Measurements from ENCODE around the gene DMRT2. TPM values are rescaled to one million over a fixed set of nuclear protein-coding genes. Genes with fewer than 3 reads are reported as not detected.
A peak's percentile ranks its signal among the peaks of the same experiment; 100 is the strongest.

The DMRT2 gene
- total RNA-seq, 4 donors from 2014 or later: 3.1 to 11.7 (median 6.4) TPM

- Histone ChIP-seq H3K4me3 (no peak overlapping the region), H3K27ac (no peak overlapping the region), H3K27me3 (peaks cover 0 to 40% of the 10 kb centered on the region in 2 donors), H3K4me1 (no peaks in the 10 kb centered on the region), H3K9me3 (no peaks in the 10 kb centered on the region), H3K36me3 (no peaks in the 10 kb centered on the region)
- no peak for DNase-seq (ENCODE audit: low spot score in 2 of 2)
- TF ChIP-seq POLR2A (IDR thresholded peaks at IDR 0.05) (no peak), EP300 (IDR thresholded peaks at IDR 0.05) (no peak)
- TF ChIP-seq, protein P1, sequence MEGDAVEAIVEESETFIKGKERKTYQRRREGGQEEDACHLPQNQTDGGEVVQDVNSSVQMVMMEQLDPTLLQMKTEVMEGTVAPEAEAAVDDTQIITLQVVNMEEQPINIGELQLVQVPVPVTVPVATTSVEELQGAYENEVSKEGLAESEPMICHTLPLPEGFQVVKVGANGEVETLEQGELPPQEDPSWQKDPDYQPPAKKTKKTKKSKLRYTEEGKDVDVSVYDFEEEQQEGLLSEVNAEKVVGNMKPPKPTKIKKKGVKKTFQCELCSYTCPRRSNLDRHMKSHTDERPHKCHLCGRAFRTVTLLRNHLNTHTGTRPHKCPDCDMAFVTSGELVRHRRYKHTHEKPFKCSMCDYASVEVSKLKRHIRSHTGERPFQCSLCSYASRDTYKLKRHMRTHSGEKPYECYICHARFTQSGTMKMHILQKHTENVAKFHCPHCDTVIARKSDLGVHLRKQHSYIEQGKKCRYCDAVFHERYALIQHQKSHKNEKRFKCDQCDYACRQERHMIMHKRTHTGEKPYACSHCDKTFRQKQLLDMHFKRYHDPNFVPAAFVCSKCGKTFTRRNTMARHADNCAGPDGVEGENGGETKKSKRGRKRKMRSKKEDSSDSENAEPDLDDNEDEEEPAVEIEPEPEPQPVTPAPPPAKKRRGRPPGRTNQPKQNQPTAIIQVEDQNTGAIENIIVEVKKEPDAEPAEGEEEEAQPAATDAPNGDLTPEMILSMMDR (IDR thresholded peaks at IDR 0.05): no peak
- 64 to 69% methylated on average over 14 of the region's 14 CpGs for WGBS, 2 donors
Observed at GRCh38 chr9:1031951-1032601, 18.1 kb upstream of the DMRT2 start.

- TF ChIP-seq, protein P1 (IDR thresholded peaks at IDR 0.05): no peak
- no peak for TF ChIP-seq POLR2A (IDR thresholded peaks at IDR 0.05)
- TF ChIP-seq EP300 (IDR thresholded peaks at IDR 0.05): no peak
- Histone ChIP-seq H3K4me1 (no peaks in the 10 kb centered on the region), H3K27me3 (peaks cover 0 to 53% of the 10 kb centered on the region in 2 donors), H3K27ac (no peak overlapping the region), H3K4me3 (no peak overlapping the region), H3K9me3 (no peaks in the 10 kb centered on the region), H3K36me3 (no peaks in the 10 kb centered on the region)
- WGBS, 2 donors: 41 to 44% methylated on average over 3 of the region's 3 CpGs
- DNase-seq (ENCODE audit: low spot score in 2 of 2): no peak
Observed at GRCh38 chr9:1034271-1034670, 15.9 kb upstream of the DMRT2 start.

DNA sequence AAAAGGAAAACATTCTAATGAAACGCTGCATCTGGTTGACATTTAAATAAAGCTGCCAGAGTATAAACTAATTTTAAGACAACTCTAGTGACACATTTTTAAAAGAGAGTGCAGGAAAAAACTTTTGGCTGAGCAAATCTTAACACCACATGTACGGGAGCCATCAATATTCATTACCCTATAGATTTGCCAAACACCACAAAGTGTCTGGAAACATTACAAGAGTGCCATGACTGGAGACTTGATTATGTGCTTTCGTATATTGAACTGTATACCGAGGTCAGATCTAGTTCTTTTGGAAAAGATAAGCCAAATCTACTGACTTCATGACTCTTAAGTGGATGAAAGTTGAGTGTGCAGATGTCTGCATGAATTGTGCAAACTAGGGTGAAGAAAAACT is 10.6 kb upstream of the DMRT2 start:
- WGBS, 2 donors: 45 to 64% methylated on average over 4 of the region's 4 CpGs
- no peak for DNase-seq (ENCODE audit: low spot score in 2 of 2)
- H3K36me3 ChIP-seq: no peaks in the 10 kb centered on the region
- H3K27me3 ChIP-seq: peaks cover 0 to 76% of the 10 kb centered on the region in 2 donors
- H3K4me3 ChIP-seq: no peak overlapping the region
- H3K9me3 ChIP-seq: no peaks in the 10 kb centered on the region
- TF ChIP-seq, protein P1 (IDR thresholded peaks at IDR 0.05): no peak
- TF ChIP-seq EP300 (IDR thresholded peaks at IDR 0.05) (no peak), POLR2A (IDR thresholded peaks at IDR 0.05) (no peak)
- peaks cover 0 to 12% (median 3%) of the 10 kb centered on the region in 4 donors for H3K4me1 ChIP-seq
- H3K27ac ChIP-seq: no peak overlapping the region

DNA sequence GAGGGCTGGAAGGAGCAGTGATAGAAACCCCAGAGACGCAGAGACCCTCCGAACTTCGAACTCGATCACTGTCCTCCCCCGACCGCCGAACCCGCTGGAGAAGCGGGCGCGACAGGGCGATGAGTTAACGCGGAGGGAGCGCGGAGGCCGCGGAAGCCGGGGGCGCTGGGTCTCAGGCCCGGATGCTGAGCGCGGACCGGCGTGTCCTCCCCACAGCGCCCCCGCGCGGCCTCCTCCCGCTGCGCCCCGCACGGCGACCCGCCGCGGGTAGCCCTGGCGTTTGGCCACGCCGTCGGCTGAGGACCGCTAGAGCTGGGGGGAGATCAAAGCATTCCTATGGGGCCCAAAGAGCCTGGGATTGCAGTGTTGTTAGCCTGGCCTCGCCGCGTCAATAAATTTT is 7.7 kb upstream of the DMRT2 start:
- H3K27me3 ChIP-seq: peaks cover 0 to 99% of the 10 kb centered on the region in 2 donors
- no peaks in the 10 kb centered on the region for H3K9me3 ChIP-seq
- H3K36me3 ChIP-seq: no peaks in the 10 kb centered on the region
- WGBS, 2 donors: 9 to 12% methylated on average over 11 to 19 of the region's 45 CpGs
- DNase-seq (ENCODE audit: low spot score in 2 of 2): no peak
- H3K4me3 ChIP-seq: peak overlapping the region in 1 of 4 donors; percentile 30
- peaks cover 0 to 38% (median 3%) of the 10 kb centered on the region in 4 donors for H3K4me1 ChIP-seq
- TF ChIP-seq, protein P1 (IDR thresholded peaks at IDR 0.05): peak in 3 of 5 experiments; percentile 9 to 41 (median 21)
- TF ChIP-seq EP300 (IDR thresholded peaks at IDR 0.05) (no peak), POLR2A (IDR thresholded peaks at IDR 0.05) (no peak)
- no peak overlapping the region for H3K27ac ChIP-seq

- Histone ChIP-seq H3K27me3 (peaks cover 4 to 100% of the 10 kb centered on the region in 2 donors), H3K9me3 (no peaks in the 10 kb centered on the region), H3K4me3 (peak overlapping the region in 1 of 4 donors; percentile 32), H3K36me3 (no peaks in the 10 kb centered on the region), H3K27ac (no peak overlapping the region), H3K4me1 (peaks cover 0 to 59% (median 6%) of the 10 kb centered on the region in 4 donors)
- 19 to 24% methylated on average over 10 to 11 of the region's 11 CpGs for WGBS, 2 donors
- TF ChIP-seq, protein P1 (IDR thresholded peaks at IDR 0.05): no peak
- no peak for TF ChIP-seq POLR2A (IDR thresholded peaks at IDR 0.05)
- TF ChIP-seq EP300 (IDR thresholded peaks at IDR 0.05): peak in 1 of 2 donors; percentile 68
- peak; percentile 60 to 64 for DNase-seq (ENCODE audit: low spot score in 2 of 2)
Observed at GRCh38 chr9:1044643-1045042, 5.5 kb upstream of the DMRT2 start.

All from tibial nerve (tissue), 4 donors.